HG03442 (cell line): Measurements from ENCODE around the gene C5orf34.

Source experiments
- ATAC-seq: cut with Tn5 transposase; IDR thresholded peaks from one replicate; pipeline ENCODE4 v1.9.1; 2021; ENCODE audit warnings: mild to moderate bottlenecking, moderate library complexity; ENCODE audit not compliant: unreplicated experiment

Gene C5orf34

DNA sequence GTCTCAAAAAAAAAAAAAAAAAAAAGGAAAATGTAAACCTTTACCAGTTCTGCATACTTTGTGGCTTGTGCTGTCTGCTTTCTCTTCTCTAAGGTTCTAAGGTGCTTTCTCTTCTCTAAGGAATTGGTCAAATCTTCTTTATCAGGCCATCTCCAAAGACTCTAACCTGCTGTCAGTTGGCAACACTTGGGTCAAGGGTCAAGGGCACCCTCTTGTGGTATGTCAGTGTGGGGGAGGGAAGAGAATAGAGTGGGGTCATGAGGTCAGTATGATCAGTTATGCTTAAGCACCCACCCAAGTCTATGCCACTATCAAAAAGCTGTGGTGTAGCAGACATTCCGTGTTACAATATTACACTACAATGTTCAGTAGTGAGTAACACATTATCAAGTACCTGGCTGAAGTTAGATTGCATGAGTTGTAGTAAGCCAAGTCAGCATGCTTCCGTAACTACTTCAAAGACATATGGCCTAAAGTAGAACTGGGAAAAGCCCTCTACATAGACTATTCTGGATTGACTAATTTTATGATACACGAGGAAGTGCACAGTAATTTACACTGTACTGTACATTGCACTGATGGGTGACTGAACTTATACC is 77.8 kb downstream of the C5orf34 start:
- no peak for ATAC-seq
